Fibroblast of skin of right quadriceps (primary cell): ENCODE measurements around the gene VPS39.
A peak's percentile ranks its signal among the peaks of the same experiment; 100 is the strongest.

Source experiments
- DNase-seq: peaks from one replicate; pipeline ENCODE4 v3.0.0-alpha.2; 2013

VPS39 gene

DNA sequence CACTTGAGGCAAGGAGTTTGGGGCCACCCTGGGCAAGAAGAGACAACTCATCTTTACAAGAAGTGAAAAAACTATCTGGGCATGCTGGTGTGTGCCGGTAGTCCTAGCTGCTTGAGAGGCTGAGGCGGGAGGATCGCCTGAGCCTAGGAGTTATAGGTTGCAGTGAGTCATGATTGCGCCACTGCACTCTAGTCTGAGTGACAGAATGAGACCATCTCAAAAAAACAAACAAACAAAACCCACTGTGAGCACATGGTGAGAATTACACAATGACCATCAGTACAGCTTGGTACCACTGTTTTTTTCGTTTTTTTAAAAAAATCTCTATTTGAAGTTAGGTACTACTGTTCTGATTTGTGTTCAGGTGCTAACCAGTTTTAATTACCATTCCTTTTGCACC, 13.6 kb downstream of the VPS39 start:
- peak; percentile 14 for DNase-seq

GRCh38 chr15:42193383-42193782, 14.7 kb downstream of the VPS39 start:
- DNase-seq = no peak

GRCh38 chr15:42191610-42192346, 16.3 kb downstream of the VPS39 start:
- no peak for DNase-seq

DNA sequence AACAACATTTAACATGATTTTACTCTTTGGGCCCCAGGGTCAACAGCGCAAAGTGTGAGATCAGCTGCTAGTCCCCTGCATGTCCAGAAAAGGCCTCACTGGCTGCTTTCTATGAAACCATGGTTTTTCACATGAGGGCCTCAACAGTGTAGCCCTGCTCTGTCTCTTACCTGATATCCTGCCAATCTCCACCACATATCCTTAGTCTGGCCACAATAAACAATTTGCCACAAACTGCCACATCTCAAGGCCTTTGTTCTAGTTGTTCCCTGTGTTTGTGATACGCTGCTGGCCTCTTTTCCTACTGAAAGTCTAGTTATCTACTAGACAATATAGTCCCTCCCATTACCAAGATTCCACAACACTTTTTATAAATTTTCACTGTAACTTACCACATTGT, 17.7 kb downstream of the VPS39 start:
- no peak for DNase-seq

DNA sequence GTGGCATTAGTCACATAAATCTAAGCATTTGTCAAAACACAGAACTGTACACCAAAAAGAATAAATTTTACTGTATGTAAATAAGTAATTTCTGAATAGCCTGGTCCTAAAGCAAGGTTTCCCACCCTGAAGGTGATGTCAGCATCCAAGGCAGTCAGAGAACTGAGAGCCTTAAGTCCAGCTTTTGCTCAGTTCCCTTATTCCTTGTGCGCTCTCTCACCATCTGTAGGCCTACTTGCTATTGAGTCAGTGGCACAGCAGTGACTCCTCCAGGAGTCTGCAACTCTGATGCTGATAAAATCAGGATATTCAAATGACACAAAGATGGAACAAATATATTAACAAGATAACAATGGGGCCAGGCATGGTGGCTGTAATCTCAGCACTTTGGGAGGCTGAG, 22.3 kb downstream of the VPS39 start:
- DNase-seq = no peak

DNA sequence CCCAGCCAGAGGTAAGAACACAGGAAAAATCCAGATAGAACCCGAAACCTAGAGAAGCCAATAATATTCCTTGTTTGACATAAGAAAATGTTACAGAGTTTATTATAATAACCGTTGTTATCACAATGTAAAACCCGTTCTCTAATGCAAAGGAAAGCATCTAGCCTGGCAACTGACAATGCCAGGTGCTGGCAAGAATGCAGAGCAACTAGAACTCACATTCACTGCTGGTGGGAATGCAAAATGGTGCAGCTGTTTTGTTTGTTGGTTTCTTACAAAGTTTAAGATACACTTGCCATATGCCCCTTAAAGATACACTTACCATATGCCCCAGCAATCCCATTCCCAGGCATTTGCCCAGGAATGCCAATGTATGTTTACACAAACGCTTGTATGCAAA, 23.4 kb downstream of the VPS39 start:
- DNase-seq = no peak

GRCh38 chr15:42184296-42184695, 23.8 kb downstream of the VPS39 start:
- DNase-seq = no peak

DNA sequence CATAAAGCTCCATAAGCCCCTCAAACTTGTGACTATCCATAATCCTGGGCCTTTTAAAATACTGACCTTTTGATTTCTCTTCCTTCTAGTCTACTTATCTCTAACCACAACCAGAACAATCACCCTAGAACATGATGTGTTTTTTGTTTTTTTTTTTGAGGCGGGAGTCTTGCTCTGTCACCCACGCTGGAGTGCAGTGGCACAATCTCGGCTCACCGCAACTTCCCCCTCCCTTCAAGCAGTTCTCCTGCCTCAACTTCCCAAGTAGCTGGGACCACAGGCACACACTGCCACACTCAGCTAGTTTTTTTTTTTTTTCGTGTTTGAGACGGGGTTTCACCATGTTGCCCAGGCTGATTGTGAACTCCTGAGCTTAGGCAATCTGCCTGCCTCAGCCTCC, 25.1 kb downstream of the VPS39 start:
- no peak for DNase-seq

GRCh38 chr15:42182328-42182886, 25.7 kb downstream of the VPS39 start:
- no peak for DNase-seq

DNA sequence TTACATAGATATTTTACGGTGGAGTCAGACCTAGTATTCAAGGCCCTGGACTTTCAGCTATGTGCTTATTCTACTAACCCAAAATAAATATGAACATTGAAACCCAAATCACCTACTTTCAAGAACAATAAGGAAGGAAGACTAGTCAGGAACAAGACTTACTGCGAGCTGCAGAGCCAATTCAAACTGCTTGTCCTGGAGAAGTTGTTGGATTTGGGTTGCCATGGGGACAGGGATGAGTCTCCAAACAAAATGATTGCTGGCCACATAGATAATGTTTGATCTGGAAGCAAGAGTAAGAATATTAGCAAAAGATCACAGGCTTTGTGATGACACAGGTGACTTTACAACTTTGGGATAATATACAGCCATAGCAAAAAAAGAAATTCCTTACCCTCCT, 30.0 kb downstream of the VPS39 start:
- DNase-seq = no peak

- no peak for DNase-seq
These were observed 32.4 kb downstream of the VPS39 start for GRCh38 chr15:42175671-42176070.

GRCh38 chr15:42172475-42172874, 35.6 kb downstream of the VPS39 start:
- no peak for DNase-seq

DNA sequence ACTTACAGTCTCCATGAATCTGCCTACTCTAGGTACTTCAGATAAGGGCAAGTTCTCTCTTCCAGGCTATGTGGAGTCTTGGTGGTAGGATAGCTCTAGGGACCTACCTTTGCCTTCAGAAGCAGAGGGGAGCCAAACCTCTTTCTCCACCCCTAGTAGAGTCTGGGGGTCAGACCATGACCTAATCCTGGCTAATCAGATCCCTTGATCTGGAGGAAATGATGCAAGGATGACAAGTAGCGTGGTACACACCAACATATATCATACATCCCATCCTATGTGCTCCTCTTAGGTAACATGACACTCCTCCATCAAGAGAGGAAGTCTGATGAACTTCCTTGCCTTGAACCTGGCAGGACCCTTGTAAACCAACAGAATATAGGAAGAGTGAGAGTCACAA, 36.3 kb downstream of the VPS39 start:
- no peak for DNase-seq

- no peak for DNase-seq
These were observed 37.0 kb downstream of the VPS39 start for GRCh38 chr15:42171122-42171521.

DNA sequence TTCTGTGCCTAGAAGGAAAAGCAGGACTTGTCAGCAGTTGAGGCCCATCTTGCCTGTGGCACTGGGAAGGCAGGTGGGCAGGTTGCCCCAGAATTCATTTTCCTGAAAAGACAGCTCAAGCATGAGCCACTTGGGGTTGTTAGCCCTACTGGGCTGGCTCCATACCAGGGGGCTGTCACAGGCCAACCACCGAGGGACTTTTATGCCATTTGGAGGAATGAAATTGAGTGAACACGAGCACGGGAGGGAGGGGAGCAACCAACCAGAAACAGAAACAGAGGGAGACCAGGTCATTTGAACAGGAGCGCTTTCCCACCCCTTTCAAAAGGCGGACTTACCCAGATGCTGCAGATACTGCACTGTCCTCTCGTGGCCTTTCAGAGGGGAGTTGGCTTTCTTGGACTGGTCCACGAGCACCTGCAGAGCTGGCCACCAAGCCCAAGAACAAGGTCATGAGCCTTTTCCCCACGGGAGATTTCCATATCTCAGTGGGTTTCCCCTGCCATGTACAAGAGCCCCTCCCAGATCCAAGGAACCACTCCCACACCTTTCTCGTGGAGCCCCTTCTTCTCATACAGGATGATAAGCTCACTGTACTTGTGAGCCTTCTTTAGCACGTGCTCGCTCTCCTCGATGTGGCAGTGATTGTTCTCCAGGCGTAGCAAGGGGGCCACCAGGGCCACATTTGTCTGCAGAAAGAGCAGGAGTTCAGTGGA, 41.7 kb downstream of the VPS39 start:
- DNase-seq = no peak

DNA sequence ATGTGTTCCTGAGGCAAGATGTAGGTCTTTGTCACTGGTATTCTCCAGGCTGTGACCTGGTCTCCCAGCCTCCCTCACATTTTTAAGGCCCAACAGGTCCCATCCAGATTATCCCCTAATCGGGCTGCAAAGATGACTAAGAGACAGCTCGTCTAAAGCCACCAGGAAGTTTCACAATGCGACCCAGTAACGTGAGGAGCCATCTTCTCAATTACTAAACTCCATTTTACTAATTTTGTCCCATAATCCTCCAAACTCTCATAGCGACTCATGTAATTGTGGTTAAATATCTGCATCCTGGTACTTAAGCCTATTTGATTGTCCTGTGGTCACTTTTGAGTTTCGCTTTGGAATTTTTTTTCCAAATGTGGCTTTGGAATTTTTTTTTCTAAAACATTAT, 43.0 kb downstream of the VPS39 start:
- DNase-seq = peak; percentile 52

- DNase-seq = no peak
These were observed 44.1 kb downstream of the VPS39 start for GRCh38 chr15:42163947-42164550.

- no peak for DNase-seq
These were observed 44.8 kb downstream of the VPS39 start for GRCh38 chr15:42163291-42163690.

GRCh38 chr15:42160136-42160535, 48.0 kb downstream of the VPS39 start:
- no peak for DNase-seq

GRCh38 chr15:42159381-42160015, 48.6 kb downstream of the VPS39 start:
- no peak for DNase-seq

GRCh38 chr15:42158941-42159340, 49.2 kb downstream of the VPS39 start:
- no peak for DNase-seq

GRCh38 chr15:42157981-42158765, 49.9 kb downstream of the VPS39 start:
- DNase-seq = peak; percentile 60

GRCh38 chr15:42157381-42157780, 50.7 kb downstream of the VPS39 start:
- no peak for DNase-seq
